ENCODE data around the gene CSNK2A3.

GRCh38 chr11:11397781-11398180 is 44.7 kb upstream of the CSNK2A3 start:
- TF ChIP-seq, protein P1, sequence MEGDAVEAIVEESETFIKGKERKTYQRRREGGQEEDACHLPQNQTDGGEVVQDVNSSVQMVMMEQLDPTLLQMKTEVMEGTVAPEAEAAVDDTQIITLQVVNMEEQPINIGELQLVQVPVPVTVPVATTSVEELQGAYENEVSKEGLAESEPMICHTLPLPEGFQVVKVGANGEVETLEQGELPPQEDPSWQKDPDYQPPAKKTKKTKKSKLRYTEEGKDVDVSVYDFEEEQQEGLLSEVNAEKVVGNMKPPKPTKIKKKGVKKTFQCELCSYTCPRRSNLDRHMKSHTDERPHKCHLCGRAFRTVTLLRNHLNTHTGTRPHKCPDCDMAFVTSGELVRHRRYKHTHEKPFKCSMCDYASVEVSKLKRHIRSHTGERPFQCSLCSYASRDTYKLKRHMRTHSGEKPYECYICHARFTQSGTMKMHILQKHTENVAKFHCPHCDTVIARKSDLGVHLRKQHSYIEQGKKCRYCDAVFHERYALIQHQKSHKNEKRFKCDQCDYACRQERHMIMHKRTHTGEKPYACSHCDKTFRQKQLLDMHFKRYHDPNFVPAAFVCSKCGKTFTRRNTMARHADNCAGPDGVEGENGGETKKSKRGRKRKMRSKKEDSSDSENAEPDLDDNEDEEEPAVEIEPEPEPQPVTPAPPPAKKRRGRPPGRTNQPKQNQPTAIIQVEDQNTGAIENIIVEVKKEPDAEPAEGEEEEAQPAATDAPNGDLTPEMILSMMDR (optimal IDR thresholded peaks at IDR 0.05 in 1 of 3, IDR thresholded peaks at IDR 0.05 in 1 of 3, conservative IDR thresholded peaks at IDR 0.05 in 1 of 3; ENCODE audit: extremely low read depth in 1 of 3, insufficient read depth in 2 of 3, low read length in 3 of 3): no peak
- TF ChIP-seq EZH2 (IDR thresholded peaks at IDR 0.05; ENCODE audit: low read length): no peak

Data from keratinocyte (primary cell).